Astrocyte (in vitro differentiated cells and primary cell): ENCODE measurements around the gene BABAM1. TPM values are rescaled to one million over a fixed set of nuclear protein-coding genes. Genes with fewer than 3 reads are reported as not detected.

Experiments used
- DNase-seq: peaks from one replicate; pipeline ENCODE4 v3.0.0-alpha.2; 2010; ENCODE audit warnings: low read depth
- FAIRE-seq: peaks from 2 replicates; lab custom pipeline; 2011; peaks lifted over from hg19 to GRCh38; lab: Jason Lieb, UNC
- H2AFZ ChIP-seq: 2 replicates; pipeline ENCODE4 v1.6.0; 2012; ENCODE audit warnings: low read depth, low read length, inconsistent platforms
- H3K27ac ChIP-seq: 2 replicates; pipeline ENCODE4 v1.5.1; 2011; ENCODE audit warnings: low read depth, low read length, inconsistent platforms
- H3K27me3 ChIP-seq: 2 replicates; pipeline ENCODE4 v1.6.0; 2011; ENCODE audit warnings: low read length, inconsistent platforms; ENCODE audit not compliant: insufficient read depth
- H3K36me3 ChIP-seq: 2 replicates; pipeline ENCODE4 v1.5.1; 2011; ENCODE audit warnings: low read length, inconsistent platforms; ENCODE audit not compliant: insufficient read depth
- H3K4me1 ChIP-seq: 2 replicates; pipeline ENCODE4 v1.5.1; 2011; ENCODE audit warnings: low read length, inconsistent platforms; ENCODE audit not compliant: insufficient read depth
- H3K4me2 ChIP-seq: 2 replicates; pipeline ENCODE4 v1.6.0; 2012; ENCODE audit warnings: low read length, inconsistent platforms
- H3K4me3 ChIP-seq: 2 replicates; pipeline ENCODE4 v1.5.1; 2011; ENCODE audit warnings: low read depth, mild to moderate bottlenecking, low read length, inconsistent platforms; ENCODE audit not compliant: insufficient read depth
- H3K79me2 ChIP-seq: 2 replicates; pipeline ENCODE4 v1.6.0; 2012; ENCODE audit warnings: mild to moderate bottlenecking, low read length, inconsistent platforms; ENCODE audit not compliant: insufficient read depth
- H3K9ac ChIP-seq: 2 replicates; pipeline ENCODE4 v1.6.0; 2012; ENCODE audit warnings: mild to moderate bottlenecking, low read length, inconsistent platforms
- H3K9me3 ChIP-seq: 2 replicates; pipeline ENCODE4 v1.5.1; 2012; ENCODE audit warnings: low read depth, mild to moderate bottlenecking, low read length, inconsistent platforms; ENCODE audit not compliant: insufficient read depth
- H4K20me1 ChIP-seq: 2 replicates; pipeline ENCODE4 v1.6.0; 2012; ENCODE audit warnings: low read length, inconsistent platforms; ENCODE audit not compliant: insufficient read depth
- H3K27ac Mint-ChIP-seq: one replicate; pipeline ENCODE4 v1.8.0; 2021; ENCODE audit warnings: mild to moderate bottlenecking, mixed read lengths; ENCODE audit not compliant: unreplicated experiment
- H3K27me3 Mint-ChIP-seq: one replicate; pipeline ENCODE4 v1.8.0; 2021; ENCODE audit warnings: low read depth, mixed read lengths; ENCODE audit not compliant: unreplicated experiment
- H3K36me3 Mint-ChIP-seq: one replicate; pipeline ENCODE4 v1.8.0; 2021; ENCODE audit warnings: low read depth, mixed read lengths; ENCODE audit not compliant: unreplicated experiment
- H3K4me1 Mint-ChIP-seq: one replicate; pipeline ENCODE4 v1.8.0; 2021; ENCODE audit warnings: low read depth, mixed read lengths; ENCODE audit not compliant: unreplicated experiment
- H3K4me3 Mint-ChIP-seq: one replicate; pipeline ENCODE4 v1.8.0; 2021; ENCODE audit warnings: mild to moderate bottlenecking, moderate library complexity, mixed read lengths; ENCODE audit not compliant: unreplicated experiment
- H3K9me3 Mint-ChIP-seq: one replicate; pipeline ENCODE4 v1.8.0; 2021; ENCODE audit warnings: mild to moderate bottlenecking, mixed read lengths; ENCODE audit not compliant: unreplicated experiment
- CTCF ChIP-seq: IDR thresholded peaks from 2 replicates; pipeline ENCODE4 v1.5.1; 2011; ENCODE audit warnings: low read depth, mild to moderate bottlenecking, inconsistent platforms, low read length, moderate library complexity; ENCODE audit not compliant: insufficient read depth
- EZH2 ChIP-seq: IDR thresholded peaks from 2 replicates; pipeline ENCODE4 v1.6.1; 2012; ENCODE audit warnings: mild to moderate bottlenecking, low read length, inconsistent platforms; ENCODE audit not compliant: insufficient read depth
- total RNA-seq: library from RNA; stranded (reverse); gene quantifications from 2 replicates; pipeline ENCODE4 v1.2.1, GENCODE V29; 2021

BABAM1 gene
- total RNA-seq, 1 donor from 2014 or later = 112 TPM

- Histone ChIP-seq H3K79me2 (no peaks in the 10 kb centered on the region), H3K27me3 (no peaks in the 10 kb centered on the region), H3K4me1 (peaks cover 3% of the 10 kb centered on the region), H3K9me3 (no peaks in the 10 kb centered on the region), H2AFZ (no peak overlapping the region), H4K20me1 (peaks cover 13% of the 10 kb centered on the region), H3K4me2 (no peak overlapping the region), H3K27ac (no peak overlapping the region), H3K36me3 (no peaks in the 10 kb centered on the region), H3K4me3 (no peak overlapping the region), H3K9ac (no peak overlapping the region)
- no peak for TF ChIP-seq CTCF
- no peak for TF ChIP-seq EZH2
- Mint-ChIP-seq H3K27me3 (peaks cover 2% of the 10 kb centered on the region), H3K4me1 (peaks cover 6% of the 10 kb centered on the region), H3K36me3 (peaks cover 9% of the 10 kb centered on the region), H3K4me3 (no peak overlapping the region), H3K27ac (no peak overlapping the region), H3K9me3 (no peaks in the 10 kb centered on the region)
- DNase-seq (no peak), FAIRE-seq (no peak)
These were observed 58.8 kb downstream of the BABAM1 start for GRCh38 chr19:17325881-17326594.

GRCh38 chr19:17326595-17326966, 59.3 kb downstream of the BABAM1 start:
- no peak for FAIRE-seq

More at GRCh38 chr19:17326595-17326966, 59.3 kb downstream of the BABAM1 start:
- H4K20me1 ChIP-seq = peaks cover 13% of the 10 kb centered on the region
- H3K4me2 ChIP-seq = no peak overlapping the region
- H3K4me3 ChIP-seq = no peak overlapping the region
- H3K4me1 ChIP-seq = peaks cover 3% of the 10 kb centered on the region
- H2AFZ ChIP-seq = no peak overlapping the region
- H3K27ac ChIP-seq = no peak overlapping the region
- no peaks in the 10 kb centered on the region for H3K79me2 ChIP-seq
- DNase-seq = no peak
- no peaks in the 10 kb centered on the region for H3K9me3 Mint-ChIP-seq
- H3K27me3 ChIP-seq = no peaks in the 10 kb centered on the region
- no peaks in the 10 kb centered on the region for H3K36me3 ChIP-seq
- no peak for TF ChIP-seq EZH2
- no peak for TF ChIP-seq CTCF
- H3K27me3 Mint-ChIP-seq = peaks cover 2% of the 10 kb centered on the region
- H3K9me3 ChIP-seq = no peaks in the 10 kb centered on the region
- no peak overlapping the region for H3K9ac ChIP-seq
- no peak overlapping the region for H3K4me3 Mint-ChIP-seq
- H3K36me3 Mint-ChIP-seq = peaks cover 9% of the 10 kb centered on the region
- H3K4me1 Mint-ChIP-seq = peaks cover 6% of the 10 kb centered on the region
- no peak overlapping the region for H3K27ac Mint-ChIP-seq
